ENCODE data around the gene SLC22A23. TPM values are rescaled to one million over a fixed set of nuclear protein-coding genes. Genes with fewer than 3 reads are reported as not detected.

Gene SLC22A23
- total and polyA plus RNA-seq, 2 of the 4 experiments (the other 2 are of a cell fraction), result 0.72 to 1.6 TPM

DNA sequence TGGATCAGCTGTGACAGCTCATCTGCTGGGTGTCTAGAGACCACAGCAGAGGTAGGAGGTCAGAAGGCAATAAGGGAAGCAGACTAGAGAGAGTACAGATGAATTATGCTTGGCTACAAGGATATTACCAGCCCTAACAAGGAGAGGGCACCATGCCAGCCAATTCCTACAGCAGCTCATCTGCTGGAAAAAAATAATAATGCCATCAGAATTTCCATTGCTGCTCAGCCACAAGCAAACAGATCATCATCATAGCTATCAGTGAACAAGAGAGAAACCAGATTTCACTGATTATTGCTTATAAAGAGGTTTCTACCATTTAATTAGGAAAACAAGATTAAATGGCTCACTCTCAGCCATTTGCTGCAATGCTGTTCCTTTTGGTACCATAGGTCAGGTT is 131.6 kb downstream of the SLC22A23 start:
- H3K4me1 ChIP-seq (ENCODE audit: control insufficient read depth, insufficient read depth, low read length), result peaks cover 7% of the 10 kb centered on the region
- H3K14ac ChIP-seq (replicated peaks; ENCODE audit: low read depth, low read length), result no peak overlapping the region
- H3K27me3 ChIP-seq (ENCODE audit: control insufficient read depth, insufficient read depth, low read length), result peaks cover 5% of the 10 kb centered on the region; the same call in 1 of the 2 replicates
- H3K9me1 ChIP-seq (ENCODE audit: insufficient read depth, low read length), result peaks cover 4% of the 10 kb centered on the region; the same call in 1 of the 2 replicates
- H4K5ac ChIP-seq (ENCODE audit: low read depth, low read length), result no peak overlapping the region
- no peaks in the 10 kb centered on the region for H3K36me3 ChIP-seq (ENCODE audit: control insufficient read depth, insufficient read depth, low read length)
- intact Hi-C loops (cut with micrococcal nuclease) (no loop called here), in situ Hi-C loops (cut with MboI; ENCODE audit: low sequenced_read_pairs) (no loop called here), dilution Hi-C loops (cut with HindIII; ENCODE audit: low sequenced_read_pairs, unreplicated experiment) (no loop called here)
- no peak overlapping the region for H3K27ac ChIP-seq (ENCODE audit: insufficient read depth, low read length)
- H3K4me3 ChIP-seq (ENCODE audit: insufficient read depth, low read depth, low read length), result no peak overlapping the region
- H3K9ac ChIP-seq (ENCODE audit: low read depth, low read length), result no peak overlapping the region
- no peak overlapping the region for H3K23ac ChIP-seq (ENCODE audit: low read depth, low read length)
- H2BK120ac ChIP-seq (ENCODE audit: low read depth, low read length), result no peak overlapping the region
- no peak overlapping the region for H2AK9ac ChIP-seq (replicated peaks; ENCODE audit: low read depth, low read length, poor library complexity)
- H3K9me3 ChIP-seq (ENCODE audit: control insufficient read depth, insufficient read depth, low read length), result no peaks in the 10 kb centered on the region
- H3K18ac ChIP-seq (ENCODE audit: low read depth, low read length), result no peak overlapping the region
- H3K4ac ChIP-seq (ENCODE audit: low read depth, low read length), result no peak overlapping the region
- DNase-seq (peak; percentile 62), ATAC-seq (ENCODE audit: low read depth) (no peak)
- H2AFZ ChIP-seq (replicated peaks; ENCODE audit: low read length, poor library complexity), result no peak overlapping the region
- H3K79me1 ChIP-seq (ENCODE audit: low read depth in 1 of 2, low read length in 2 of 2), result no peaks in the 10 kb centered on the region
- no peak overlapping the region for H2BK20ac ChIP-seq (ENCODE audit: low read depth, low read length)
- TF ChIP-seq MAFK (IDR thresholded peaks at IDR 0.05; ENCODE audit: low read depth, low read length) (no peak), SMC3 (IDR thresholded peaks at IDR 0.05; ENCODE audit: low read depth, low read length) (no peak), FOS (IDR thresholded peaks at IDR 0.05; ENCODE audit: low read depth, low read length) (no peak), CEBPB (IDR thresholded peaks at IDR 0.05; ENCODE audit: low read depth, low read length) (no peak), NFE2L2 (IDR thresholded peaks at IDR 0.05; ENCODE audit: low read depth, low read length) (no peak), RAD21 (IDR thresholded peaks at IDR 0.05; ENCODE audit: low read length) (no peak), BHLHE40 (IDR thresholded peaks at IDR 0.05; ENCODE audit: low read depth, low read length) (no peak), RCOR1 (IDR thresholded peaks at IDR 0.05; ENCODE audit: insufficient replicate concordance, low read length) (no peak), POLR2A (IDR thresholded peaks at IDR 0.05; ENCODE audit: low read depth, low read length) (no peak), RFX5 (IDR thresholded peaks at IDR 0.05; ENCODE audit: low read depth, low read length) (no peak)
- TF ChIP-seq, protein P1, sequence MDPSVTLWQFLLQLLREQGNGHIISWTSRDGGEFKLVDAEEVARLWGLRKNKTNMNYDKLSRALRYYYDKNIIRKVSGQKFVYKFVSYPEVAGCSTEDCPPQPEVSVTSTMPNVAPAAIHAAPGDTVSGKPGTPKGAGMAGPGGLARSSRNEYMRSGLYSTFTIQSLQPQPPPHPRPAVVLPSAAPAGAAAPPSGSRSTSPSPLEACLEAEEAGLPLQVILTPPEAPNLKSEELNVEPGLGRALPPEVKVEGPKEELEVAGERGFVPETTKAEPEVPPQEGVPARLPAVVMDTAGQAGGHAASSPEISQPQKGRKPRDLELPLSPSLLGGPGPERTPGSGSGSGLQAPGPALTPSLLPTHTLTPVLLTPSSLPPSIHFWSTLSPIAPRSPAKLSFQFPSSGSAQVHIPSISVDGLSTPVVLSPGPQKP (IDR thresholded peaks at IDR 0.05; ENCODE audit: borderline replicate concordance, low read depth, low read length), result no peak
- TF ChIP-seq, protein P2, sequence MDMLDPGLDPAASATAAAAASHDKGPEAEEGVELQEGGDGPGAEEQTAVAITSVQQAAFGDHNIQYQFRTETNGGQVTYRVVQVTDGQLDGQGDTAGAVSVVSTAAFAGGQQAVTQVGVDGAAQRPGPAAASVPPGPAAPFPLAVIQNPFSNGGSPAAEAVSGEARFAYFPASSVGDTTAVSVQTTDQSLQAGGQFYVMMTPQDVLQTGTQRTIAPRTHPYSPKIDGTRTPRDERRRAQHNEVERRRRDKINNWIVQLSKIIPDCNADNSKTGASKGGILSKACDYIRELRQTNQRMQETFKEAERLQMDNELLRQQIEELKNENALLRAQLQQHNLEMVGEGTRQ (IDR thresholded peaks at IDR 0.05; ENCODE audit: low read depth, low read length), result no peak
- no peak overlapping the region for H3K56ac ChIP-seq (ENCODE audit: extremely low read depth, insufficient read depth, low read length)
- H4K20me1 ChIP-seq (ENCODE audit: insufficient read depth, low read length), result no peaks in the 10 kb centered on the region
- H2BK5ac ChIP-seq (ENCODE audit: low read depth, low read length, poor library complexity, severe bottlenecking), result no peak overlapping the region
- H3K4me2 ChIP-seq (ENCODE audit: low read depth, low read length), result peak overlapping the region; percentile 25; the same call in 1 of the 2 replicates
- ChIA-PET CTCF (no interaction called here), POLR2A (ENCODE audit: unreplicated experiment) (no interaction called here)
- no peak overlapping the region for H4K91ac ChIP-seq (ENCODE audit: insufficient read depth, low read depth, low read length)
- BruUV-seq (replicated peaks), result no TSS peak
- H4K8ac ChIP-seq (ENCODE audit: low read depth in 2 of 2, low read length in 2 of 2), result no peak overlapping the region
- H2AK5ac ChIP-seq (ENCODE audit: low read depth, low read length), result 0 out of 2 replicates have a peak overlapping the region, but pooled peaks have one; percentile 20
- H2BK15ac ChIP-seq (ENCODE audit: low read depth, low read length), result no peak overlapping the region
